T-cell (primary cell): Measurements from ENCODE around the gene KDM8. TPM values are rescaled to one million over a fixed set of nuclear protein-coding genes. Genes with fewer than 3 reads are reported as not detected.

ENCODE experiments used
- ATAC-seq, 4 experiments: fragments of 200-7000 bp in 3 of 4; fragments of 150-1000 bp in 1 of 4; cut with Tn5 transposase; replicated peaks in 1 of 4; 1 replicate in 3 of 4; 2 replicates in 1 of 4; pipeline ENCODE4 v1.10.0; 2021; ENCODE audit warnings: moderate library complexity in 3 of 4, mild to moderate bottlenecking in 2 of 4, moderate number of reproducible peaks in 1 of 4
- CTCF ChIA-PET, 2 donors: fragments of 300-600 bp; sonication (Branson Sonifier 250); formaldehyde crosslinking; loops; one replicate each; lab custom pipeline; 2022; ENCODE audit warnings: antibody characterized with exemption in 2 of 2; lab: Charles Lee
- POLR2A ChIA-PET, 2 donors: fragments of 300-600 bp; sonication (Branson Sonifier 250); formaldehyde crosslinking; loops; one replicate each; lab custom pipeline; 2022; ENCODE audit warnings: antibody characterized with exemption in 2 of 2; lab: Charles Lee
- DNase-seq, 35 experiments: peaks; one replicate each; pipeline versions ENCODE4 v3.0.0 to v3.0.0-alpha.2; 2013 to 2023
- H3K27ac ChIP-seq: one replicate; pipeline ENCODE4 v1.5.1; 2013; ENCODE audit warnings: low read length
- H3K27me3 ChIP-seq, 2 experiments: replicated peaks in 1 of 2; 1 replicate in 1 of 2; 2 replicates in 1 of 2; pipeline versions ENCODE4 v1.6.1 to v1.7.0; 2013; ENCODE audit warnings: low read length in 1 of 2, mixed read lengths in 1 of 2; ENCODE audit not compliant: control insufficient read depth in 2 of 2, insufficient read depth in 2 of 2; ENCODE audit errors: extremely low read depth in 1 of 2
- H3K36me3 ChIP-seq, 2 donors: 1 replicate in 1 of 2; 2 replicates in 1 of 2; pipeline versions ENCODE4 v1.6.1 to v1.7.0; 2013; ENCODE audit warnings: low read length in 1 of 2; ENCODE audit not compliant: control insufficient read depth in 2 of 2, insufficient read depth in 1 of 2; ENCODE audit errors: extremely low read depth in 1 of 2
- H3K4me1 ChIP-seq, 2 experiments: 1 replicate in 1 of 2; 2 replicates in 1 of 2; pipeline versions ENCODE4 v1.6.1 to v1.7.0; 2013; ENCODE audit warnings: low read length in 2 of 2, mixed read lengths in 1 of 2; ENCODE audit not compliant: insufficient read depth in 2 of 2, control insufficient read depth in 1 of 2; ENCODE audit errors: extremely low read depth in 1 of 2
- H3K4me3 ChIP-seq, 2 donors: 1 replicate in 1 of 2; 2 replicates in 1 of 2; pipeline versions ENCODE4 v1.5.1 to v1.7.0; 2013; ENCODE audit warnings: mild to moderate bottlenecking in 2 of 2, low read length in 1 of 2, moderate library complexity in 1 of 2; ENCODE audit not compliant: control insufficient read depth in 1 of 2; ENCODE audit errors: extremely low read depth in 1 of 2
- H3K9me3 ChIP-seq: 2 replicates; pipeline ENCODE4 v1.7.0; 2013
- H3K27ac Mint-ChIP-seq, 2 donors: one replicate each; pipeline ENCODE4 v1.8.0; 2020 to 2021; ENCODE audit warnings: mild to moderate bottlenecking in 2 of 2, mixed read lengths in 2 of 2
- H3K27me3 Mint-ChIP-seq, 2 donors: one replicate each; pipeline ENCODE4 v1.8.0; 2021 to 2022; ENCODE audit warnings: mixed read lengths in 2 of 2
- H3K36me3 Mint-ChIP-seq: one replicate; pipeline ENCODE4 v1.8.0; 2021; ENCODE audit warnings: mixed read lengths
- H3K4me1 Mint-ChIP-seq, 3 donors: one replicate each; pipeline ENCODE4 v1.8.0; 2020 to 2022; ENCODE audit warnings: mixed read lengths in 3 of 3, mild to moderate bottlenecking in 1 of 3
- H3K4me3 Mint-ChIP-seq, 3 donors: one replicate each; pipeline ENCODE4 v1.8.0; 2020 to 2022; ENCODE audit warnings: mild to moderate bottlenecking in 3 of 3, mixed read lengths in 3 of 3, moderate library complexity in 3 of 3
- H3K9me3 Mint-ChIP-seq, 3 donors: one replicate each; pipeline ENCODE4 v1.8.0; 2020 to 2022; ENCODE audit warnings: mixed read lengths in 3 of 3
- WGBS: methylation state at CpG from one replicate; pipeline ENCODE4 v1.1.5; 2013; ENCODE audit warnings: missing lambda C conversion rate; ENCODE audit not compliant: insufficient coverage; 5-methylcytosine and 5-hydroxymethylcytosine counted together
- total RNA-seq, 35 experiments: library from RNA in 6 of 35; stranded (reverse) in 6 of 35; fragments of 120-200 nt in 1 of 35; gene quantifications; one replicate each; pipeline versions ENCODE4 v1.2.1 to v1.2.4 and lab custom pipeline; 2013 to 2026

Gene KDM8
- total RNA-seq, 5 donors from 2014 or later (not counting 1 experiment from before 2014, with no cell fraction given): 13.4 to 25.6 (median 23.5) TPM

DNA sequence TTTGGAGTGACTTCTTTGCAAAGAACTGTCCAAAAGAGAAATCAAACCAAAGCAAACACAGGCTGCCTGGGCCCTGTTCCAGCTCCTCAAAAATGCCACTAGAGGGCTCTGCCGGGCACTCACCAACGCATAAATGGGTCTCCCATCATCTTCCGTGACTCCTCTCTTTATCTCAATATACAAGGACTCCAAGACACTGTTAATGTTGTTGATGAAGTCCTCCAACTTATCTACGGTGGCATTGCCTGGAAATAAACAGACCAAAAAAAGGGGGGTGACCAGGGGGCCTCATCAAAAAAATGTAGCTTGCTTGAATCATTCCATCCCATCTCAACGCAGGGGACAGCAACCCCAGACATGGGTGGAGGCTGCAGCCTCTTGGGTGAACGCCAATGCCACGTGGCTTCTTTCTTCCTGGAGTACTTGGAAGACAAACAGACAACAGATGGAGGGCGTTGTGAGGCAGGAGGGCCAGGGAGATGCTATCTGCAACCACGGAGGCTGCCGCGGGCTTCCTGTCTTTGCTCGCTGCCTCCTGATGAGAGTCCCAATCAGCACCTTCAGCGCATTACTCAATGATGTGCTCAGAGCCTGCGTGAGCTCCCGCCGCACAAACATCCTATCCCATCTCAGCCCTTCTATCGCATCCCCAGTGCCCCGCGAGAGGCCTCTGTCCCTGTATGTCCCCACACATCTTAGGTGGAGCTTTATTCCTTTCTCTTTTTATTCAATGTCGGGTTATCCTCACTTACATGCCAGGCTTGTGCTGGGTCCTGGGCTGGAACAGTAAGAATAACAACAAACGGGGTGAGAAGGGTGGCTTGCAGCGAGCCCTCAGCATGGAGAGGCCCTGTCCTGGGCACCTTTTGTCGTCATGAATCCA is 32.0 kb downstream of the KDM8 start:
- Mint-ChIP-seq H3K27me3 (no peaks in the 10 kb centered on the region), H3K36me3 (peaks cover 19% of the 10 kb centered on the region), H3K27ac (peak overlapping the region; percentile 97 to 99), H3K4me3 (peak overlapping the region; percentile 69 to 85 (median 71)), H3K9me3 (no peaks in the 10 kb centered on the region), H3K4me1 (peaks cover 95 to 98% (median 98%) of the 10 kb centered on the region in 3 donors)
- H3K36me3 ChIP-seq: peaks cover 1 to 7% of the 10 kb centered on the region in 2 donors
- H3K9me3 ChIP-seq: no peaks in the 10 kb centered on the region
- peak; percentile 71 to 80 (median 72) for ATAC-seq
- H3K27me3 ChIP-seq: no peaks in the 10 kb centered on the region
- H3K27ac ChIP-seq: peak overlapping the region; percentile 98
- 3% methylated on average over 12 of the region's 23 CpGs for WGBS
- peaks cover 70 to 94% of the 10 kb centered on the region in 2 experiments for H3K4me1 ChIP-seq
- CTCF ChIA-PET: interaction anchor here (0.6 to 3.1 kb wide), 24 partner anchors 9 to 215 kb away, joined by 3 to 27 read pairs (median 4); partner anchors contain the start of genes KDM8 (in 1 of the 2) and NSMCE1 (in 1 of the 2)
- peak; percentile 82 to 97 (median 91) for DNase-seq
- POLR2A ChIA-PET: interaction anchor here (0.5 to 1.8 kb wide), 17 partner anchors 32 to 227 kb away, joined by 3 to 7 read pairs (median 4); partner anchors contain the start of gene KDM8 (in 1 of the 2)
- H3K4me3 ChIP-seq: peak overlapping the region; percentile 5 to 11

GRCh38 chr16:27235938-27236245 is 32.6 kb downstream of the KDM8 start:
- H3K27ac ChIP-seq: peak overlapping the region; percentile 98
- DNase-seq (peak in 3 of 35 experiments; percentile 14 to 34 (median 19)), ATAC-seq (no peak)
- Mint-ChIP-seq H3K9me3 (no peaks in the 10 kb centered on the region), H3K27me3 (no peaks in the 10 kb centered on the region), H3K4me3 (peak overlapping the region; percentile 69 to 85 (median 71)), H3K27ac (peak overlapping the region; percentile 97 to 99), H3K4me1 (peaks cover 89 to 94% (median 92%) of the 10 kb centered on the region in 3 donors), H3K36me3 (peaks cover 14% of the 10 kb centered on the region)
- 65% methylated on average over 6 of the region's 8 CpGs for WGBS
- no peaks in the 10 kb centered on the region for H3K9me3 ChIP-seq
- ChIA-PET POLR2A (interaction anchor here (0.6 to 1.8 kb wide), 8 partner anchors 21 to 215 kb away, joined by 3 to 11 read pairs (median 5); partner anchors contain the start of gene KDM8 (in 1 of the 2)), CTCF (interaction anchor here in 1 of 2 donors (0.7 to 3.1 kb wide), 10 partner anchors 29 to 215 kb away, joined by 3 to 27 read pairs (median 8); partner anchors contain the start of gene KDM8)
- peaks cover 2 to 9% of the 10 kb centered on the region in 2 donors for H3K36me3 ChIP-seq
- H3K27me3 ChIP-seq: no peaks in the 10 kb centered on the region
- peaks cover 67 to 90% of the 10 kb centered on the region in 2 experiments for H3K4me1 ChIP-seq
- H3K4me3 ChIP-seq: peak overlapping the region; percentile 5 to 11

DNA sequence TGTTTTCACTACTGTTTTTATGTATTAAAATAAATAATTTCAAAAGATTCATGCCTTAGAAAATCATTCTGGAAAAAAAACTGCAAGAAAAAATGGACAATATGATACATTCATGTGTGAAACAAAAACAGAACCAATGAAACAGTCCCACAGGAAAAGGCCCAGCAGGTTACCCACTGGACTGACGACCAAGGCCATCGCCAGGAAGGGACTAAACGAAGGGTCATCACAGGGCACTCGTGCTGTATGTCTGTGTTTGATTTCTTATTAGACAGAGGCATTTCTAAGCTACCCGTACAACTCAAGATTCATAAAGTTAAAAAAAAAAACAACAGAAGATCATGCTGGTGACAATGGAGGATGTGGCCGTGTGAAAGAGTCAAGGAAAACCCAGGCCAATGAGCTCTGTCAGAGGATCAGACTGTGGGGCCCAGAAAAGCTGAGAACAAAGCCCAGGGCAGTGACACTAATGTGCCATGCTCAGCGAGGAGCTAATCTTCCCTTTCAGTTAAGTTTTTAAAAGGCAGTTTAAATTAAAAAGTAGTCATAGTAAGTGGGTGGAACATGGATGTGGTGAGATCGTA is 33.4 kb downstream of the KDM8 start:
- Histone ChIP-seq H3K4me1 (peaks cover 59 to 82% of the 10 kb centered on the region in 2 experiments), H3K4me3 (peak overlapping the region in 1 of 2 donors; percentile 6)
- 0% methylated on average over 2 of the region's 8 CpGs for WGBS

GRCh38 chr16:27237219-27238015 is 34.1 kb downstream of the KDM8 start:
- H3K36me3 Mint-ChIP-seq: peaks cover 20% of the 10 kb centered on the region
- peak overlapping the region in 1 of 2 donors; percentile 6 for H3K4me3 ChIP-seq

More for the DNA sequence above, 33.4 kb downstream of the KDM8 start:
- no peaks in the 10 kb centered on the region for H3K27me3 Mint-ChIP-seq
- peak overlapping the region; percentile 98 for H3K27ac ChIP-seq
- peaks cover 81 to 89% (median 87%) of the 10 kb centered on the region in 3 donors for H3K4me1 Mint-ChIP-seq
- ChIA-PET POLR2A (interaction anchor here (0.5 to 1.8 kb wide), 8 partner anchors 13 to 216 kb away, joined by 3 to 12 read pairs (median 4); partner anchors contain the start of gene KDM8 (in 2 of the 2)), CTCF (interaction anchor here (0.6 to 1.5 kb wide), 8 partner anchors 25 to 131 kb away, joined by 3 to 9 read pairs (median 4); partner anchors contain the start of genes KDM8 (in 1 of the 2) and NSMCE1 (in 1 of the 2))
- peaks cover 18% of the 10 kb centered on the region for H3K36me3 Mint-ChIP-seq
- H3K9me3 Mint-ChIP-seq: no peaks in the 10 kb centered on the region
- H3K27ac Mint-ChIP-seq: peak overlapping the region; percentile 97 to 99
- no peaks in the 10 kb centered on the region for H3K27me3 ChIP-seq
- H3K36me3 ChIP-seq: peaks cover 5 to 13% of the 10 kb centered on the region in 2 donors
- no peak for ATAC-seq
- no peaks in the 10 kb centered on the region for H3K9me3 ChIP-seq
- H3K4me3 Mint-ChIP-seq: peak overlapping the region; percentile 61 to 74 (median 70)
- DNase-seq: peak in 3 of 35 experiments; percentile 9 to 57 (median 22)

GRCh38 chr16:27238016-27238587 is 34.8 kb downstream of the KDM8 start:
- H3K27ac ChIP-seq: peak overlapping the region; percentile 98
- peak overlapping the region in 1 of 2 donors; percentile 6 for H3K4me3 ChIP-seq
- ChIA-PET CTCF (interaction anchor here in 1 of 2 donors (0.9 to 1.5 kb wide), 2 partner anchors 36 to 130 kb away, joined by 4 to 5 read pairs; no protein-coding TSS in a partner anchor), POLR2A (interaction anchor here in 1 of 2 donors (1.7 kb wide), 1 partner anchor 34 kb away, joined by 5 read pairs; the partner anchor contains the start of gene KDM8)
- no peaks in the 10 kb centered on the region for H3K9me3 ChIP-seq
- peak overlapping the region; percentile 97 to 99 for H3K27ac Mint-ChIP-seq
- peak overlapping the region; percentile 61 to 74 (median 70) for H3K4me3 Mint-ChIP-seq
- peak in 1 of 4 experiments; percentile 4 for ATAC-seq
- H3K27me3 ChIP-seq: no peaks in the 10 kb centered on the region
- peaks cover 5 to 13% of the 10 kb centered on the region in 2 donors for H3K36me3 ChIP-seq
- 37% methylated on average over 13 of the region's 16 CpGs for WGBS
- peak in 18 of 35 experiments; percentile 13 to 60 (median 26) for DNase-seq
- H3K9me3 Mint-ChIP-seq: no peaks in the 10 kb centered on the region
- H3K4me1 ChIP-seq: peaks cover 54 to 76% of the 10 kb centered on the region in 2 experiments
- H3K36me3 Mint-ChIP-seq: peaks cover 18% of the 10 kb centered on the region
- H3K4me1 Mint-ChIP-seq: peaks cover 81 to 89% (median 87%) of the 10 kb centered on the region in 3 donors
- no peaks in the 10 kb centered on the region for H3K27me3 Mint-ChIP-seq

More at GRCh38 chr16:27237219-27238015, 34.1 kb downstream of the KDM8 start:
- Histone ChIP-seq H3K36me3 (peaks cover 5 to 13% of the 10 kb centered on the region in 2 donors), H3K9me3 (no peaks in the 10 kb centered on the region), H3K4me1 (peaks cover 58 to 76% of the 10 kb centered on the region in 2 experiments), H3K27ac (peak overlapping the region; percentile 98), H3K27me3 (no peaks in the 10 kb centered on the region)
- ATAC-seq (peak; percentile 34 to 50 (median 43)), DNase-seq (peak; percentile 49 to 80 (median 57))
- Mint-ChIP-seq H3K4me3 (peak overlapping the region; percentile 61 to 74 (median 70)), H3K4me1 (peaks cover 81 to 89% (median 87%) of the 10 kb centered on the region in 3 donors), H3K27me3 (no peaks in the 10 kb centered on the region), H3K9me3 (no peaks in the 10 kb centered on the region), H3K27ac (peak overlapping the region; percentile 97 to 99)
- CTCF ChIA-PET: interaction anchor here (0.6 to 1.5 kb wide), 8 partner anchors 24 to 131 kb away, joined by 3 to 9 read pairs (median 4); partner anchors contain the start of genes KDM8 (in 1 of the 2) and NSMCE1 (in 1 of the 2)
- POLR2A ChIA-PET: interaction anchor here (0.5 to 1.7 kb wide), 5 partner anchors 13 to 215 kb away, joined by 3 to 12 read pairs (median 4); partner anchors contain the start of gene KDM8 (in 2 of the 2)
- under 1% methylated on average over 20 of the region's 22 CpGs for WGBS
